ENCODE measurements around the gene EDA. TPM values are rescaled to one million over a fixed set of nuclear protein-coding genes. Genes with fewer than 3 reads are reported as not detected.

Gene EDA
- total and polyA plus RNA-seq, 2 donors, result 0.76 to 1.5 TPM

DNA sequence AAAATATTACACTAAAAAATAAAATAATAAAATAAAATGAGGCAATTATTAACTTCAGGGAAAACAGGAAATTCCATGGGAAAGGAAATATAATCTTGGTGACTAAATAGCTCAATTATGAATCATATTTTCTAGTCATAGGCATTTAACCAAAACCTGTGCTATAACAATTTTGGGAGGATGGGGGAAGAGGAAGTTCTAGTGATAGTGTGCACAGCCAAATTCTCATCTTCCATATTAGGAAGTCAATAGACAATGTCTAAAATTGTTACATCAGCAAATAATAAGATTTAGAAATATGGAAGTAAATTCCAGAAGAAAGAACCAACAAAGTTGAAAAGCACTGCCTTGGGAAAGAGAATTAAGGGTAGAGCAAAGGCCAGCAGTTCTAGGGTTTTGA lies 431.1 kb downstream of the EDA start:
- no peaks in the 10 kb centered on the region for H3K9me3 ChIP-seq (ENCODE audit: control insufficient read depth in 2 of 2, insufficient read depth in 1 of 2, low read length in 1 of 2)
- DNase-seq (ENCODE audit: low read depth in 6 of 9, low spot score in 9 of 9), result no peak
- H3K27me3 ChIP-seq (ENCODE audit: control insufficient read depth in 2 of 2, insufficient read depth in 1 of 2, low read length in 1 of 2), result no peaks in the 10 kb centered on the region
- H3K36me3 ChIP-seq (ENCODE audit: control insufficient read depth in 2 of 2, insufficient read depth in 2 of 2, low read length in 1 of 2), result no peaks in the 10 kb centered on the region
- H3K4me1 ChIP-seq (ENCODE audit: control insufficient read depth in 2 of 2, insufficient read depth in 2 of 2, low read length in 2 of 2), result no peaks in the 10 kb centered on the region
- no peak overlapping the region for H3K27ac ChIP-seq (ENCODE audit: low read depth in 1 of 2, low read length in 1 of 2)
- H3K4me3 ChIP-seq (ENCODE audit: low read length in 2 of 2), result no peak overlapping the region

DNA sequence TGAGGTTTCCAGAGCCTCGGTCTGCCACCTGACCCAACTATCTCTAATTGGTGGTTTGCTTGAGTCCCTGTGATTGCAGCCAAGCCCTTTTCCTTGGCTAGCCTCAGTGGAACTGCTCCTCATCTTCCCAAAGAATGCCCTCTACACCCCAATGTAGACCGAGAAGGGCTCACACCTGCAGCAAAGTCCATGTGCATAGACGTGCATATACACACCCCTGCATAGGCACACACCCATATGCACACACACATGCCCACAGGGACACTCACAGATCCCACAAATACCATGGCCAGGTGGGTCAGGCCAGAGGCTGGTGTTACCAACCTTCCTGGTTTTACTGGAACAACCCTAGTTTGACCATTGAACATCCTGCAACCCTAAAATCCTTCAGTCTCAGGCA lies 433.5 kb downstream of the EDA start:
- H3K36me3 ChIP-seq (ENCODE audit: control insufficient read depth in 2 of 2, insufficient read depth in 2 of 2, low read length in 1 of 2), result no peaks in the 10 kb centered on the region
- no peak overlapping the region for H3K4me3 ChIP-seq (ENCODE audit: low read length in 2 of 2)
- 93% methylated on average over 3 of the region's 3 CpGs for WGBS
- H3K27me3 ChIP-seq (ENCODE audit: control insufficient read depth in 2 of 2, insufficient read depth in 1 of 2, low read length in 1 of 2), result no peaks in the 10 kb centered on the region
- no peak overlapping the region for H3K27ac ChIP-seq (ENCODE audit: low read depth in 1 of 2, low read length in 1 of 2)
- no peaks in the 10 kb centered on the region for H3K9me3 ChIP-seq (ENCODE audit: control insufficient read depth in 2 of 2, insufficient read depth in 1 of 2, low read length in 1 of 2)
- no peaks in the 10 kb centered on the region for H3K4me1 ChIP-seq (ENCODE audit: control insufficient read depth in 2 of 2, insufficient read depth in 2 of 2, low read length in 2 of 2)
- no peak for DNase-seq (ENCODE audit: low read depth in 6 of 9, low spot score in 9 of 9)

DNA sequence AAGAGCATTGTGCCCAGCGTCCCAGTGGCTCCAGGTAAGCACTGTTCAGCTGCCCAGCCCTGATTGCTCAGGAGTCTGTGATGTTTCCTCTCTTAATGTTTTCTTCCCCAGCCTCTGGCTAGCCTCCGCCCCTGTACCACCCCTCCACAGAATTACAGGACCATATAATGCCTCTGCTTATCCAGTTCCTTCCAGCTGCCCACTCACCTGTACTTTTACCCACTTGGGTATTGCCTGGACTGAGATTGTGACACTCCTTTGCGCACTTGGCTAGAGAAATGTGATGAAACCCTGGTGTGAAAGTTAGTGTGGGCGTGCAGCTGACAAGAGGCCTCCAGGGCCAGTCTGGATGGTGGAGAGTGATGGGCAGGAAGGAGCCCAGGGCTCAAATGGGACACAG lies 434.0 kb downstream of the EDA start, which contains the start of gene AWAT2:
TSS of gene AWAT2 (minus strand) at position 14 of the 400 bp plus-strand sequence. CDS start at position 8, 6 bp downstream.
- no peak for DNase-seq (ENCODE audit: low read depth in 6 of 9, low spot score in 9 of 9)
- Histone ChIP-seq H3K27ac (ENCODE audit: low read depth in 1 of 2, low read length in 1 of 2) (no peak within 1 kb of the TSS), H3K27me3 (ENCODE audit: control insufficient read depth in 2 of 2, insufficient read depth in 1 of 2, low read length in 1 of 2) (no peaks in the 10 kb centered on the region), H3K9me3 (ENCODE audit: control insufficient read depth in 2 of 2, insufficient read depth in 1 of 2, low read length in 1 of 2) (no peaks in the 10 kb centered on the region), H3K4me3 (ENCODE audit: low read length in 2 of 2) (no peak within 1 kb of the TSS), H3K36me3 (ENCODE audit: control insufficient read depth in 2 of 2, insufficient read depth in 2 of 2, low read length in 1 of 2) (no peaks in the 10 kb centered on the region), H3K4me1 (ENCODE audit: control insufficient read depth in 2 of 2, insufficient read depth in 2 of 2, low read length in 2 of 2) (no peaks in the 10 kb centered on the region)
- WGBS, result 89% methylated on average over 4 of the region's 4 CpGs

DNA sequence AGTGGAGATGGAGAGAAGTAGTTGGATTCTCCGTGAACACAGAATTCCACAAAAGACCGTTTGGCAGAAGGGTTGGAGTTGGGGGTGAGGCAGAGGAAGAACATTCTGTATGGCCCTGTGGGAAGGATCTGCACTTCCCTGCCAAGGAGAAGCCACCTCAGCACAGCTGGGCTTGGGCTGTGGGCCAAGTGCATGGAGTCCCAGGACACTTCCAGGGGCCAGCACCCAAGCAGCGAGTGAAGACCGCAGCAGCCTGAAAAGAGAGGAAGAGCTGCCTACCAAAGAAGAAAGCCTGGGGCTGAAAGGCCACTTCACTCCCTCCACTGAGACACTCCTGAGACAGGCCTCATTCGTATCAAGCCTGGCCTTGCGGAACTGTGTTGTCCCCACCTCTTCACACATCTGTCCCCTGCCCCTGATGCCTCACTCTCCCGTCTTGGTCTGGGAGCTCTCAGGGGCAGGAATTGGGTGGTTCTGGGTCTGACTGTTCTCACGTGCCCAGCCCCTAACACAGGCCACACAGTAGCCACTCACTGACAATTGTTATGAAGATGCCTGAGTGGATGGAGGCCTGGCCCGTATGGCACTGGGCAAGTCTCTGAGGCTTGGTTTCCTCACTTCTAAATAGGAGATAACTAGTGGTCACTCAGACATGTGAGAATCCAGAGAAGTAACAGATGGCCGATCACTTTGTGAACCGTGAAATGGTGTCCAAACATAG lies 437.1 kb downstream of the EDA start:
- no peaks in the 10 kb centered on the region for H3K36me3 ChIP-seq (ENCODE audit: control insufficient read depth in 2 of 2, insufficient read depth in 2 of 2, low read length in 1 of 2)
- DNase-seq (ENCODE audit: low read depth in 6 of 9, low spot score in 9 of 9), result no peak
- no peaks in the 10 kb centered on the region for H3K27me3 ChIP-seq (ENCODE audit: control insufficient read depth in 2 of 2, insufficient read depth in 1 of 2, low read length in 1 of 2)
- WGBS, result 93% methylated on average over 11 of the region's 11 CpGs
- no peaks in the 10 kb centered on the region for H3K9me3 ChIP-seq (ENCODE audit: control insufficient read depth in 2 of 2, insufficient read depth in 1 of 2, low read length in 1 of 2)
- no peaks in the 10 kb centered on the region for H3K4me1 ChIP-seq (ENCODE audit: control insufficient read depth in 2 of 2, insufficient read depth in 2 of 2, low read length in 2 of 2)
- H3K4me3 ChIP-seq (ENCODE audit: low read length in 2 of 2), result no peak overlapping the region
- H3K27ac ChIP-seq (ENCODE audit: low read depth in 1 of 2, low read length in 1 of 2), result no peak overlapping the region

DNA sequence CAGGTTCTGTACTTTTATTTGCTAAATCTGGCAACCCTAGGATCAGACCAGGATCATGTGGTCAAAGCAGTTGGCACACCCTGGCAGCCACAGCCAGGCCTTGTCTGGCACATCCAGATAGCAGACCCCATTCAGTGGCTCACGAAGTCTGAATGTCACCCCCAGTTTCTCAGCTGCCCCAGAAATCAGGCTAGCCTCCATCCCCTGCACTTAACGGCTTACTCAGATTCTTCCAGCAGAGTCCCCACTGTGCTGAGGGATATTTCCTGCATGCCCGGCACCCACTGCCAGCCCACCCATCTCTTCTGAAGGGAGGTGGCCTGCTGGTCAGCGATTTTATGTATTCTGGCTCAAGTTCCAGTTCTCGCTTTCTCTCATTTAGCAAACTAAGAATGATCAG lies 438.5 kb downstream of the EDA start:
- Histone ChIP-seq H3K36me3 (ENCODE audit: control insufficient read depth in 2 of 2, insufficient read depth in 2 of 2, low read length in 1 of 2) (no peaks in the 10 kb centered on the region), H3K4me3 (ENCODE audit: low read length in 2 of 2) (no peak overlapping the region), H3K27ac (ENCODE audit: low read depth in 1 of 2, low read length in 1 of 2) (no peak overlapping the region), H3K4me1 (ENCODE audit: control insufficient read depth in 2 of 2, insufficient read depth in 2 of 2, low read length in 2 of 2) (no peaks in the 10 kb centered on the region), H3K9me3 (ENCODE audit: control insufficient read depth in 2 of 2, insufficient read depth in 1 of 2, low read length in 1 of 2) (no peaks in the 10 kb centered on the region), H3K27me3 (ENCODE audit: control insufficient read depth in 2 of 2, insufficient read depth in 1 of 2, low read length in 1 of 2) (no peaks in the 10 kb centered on the region)
- 94% methylated on average over 5 of the region's 5 CpGs for WGBS
- DNase-seq (ENCODE audit: low read depth in 6 of 9, low spot score in 9 of 9), result no peak

DNA sequence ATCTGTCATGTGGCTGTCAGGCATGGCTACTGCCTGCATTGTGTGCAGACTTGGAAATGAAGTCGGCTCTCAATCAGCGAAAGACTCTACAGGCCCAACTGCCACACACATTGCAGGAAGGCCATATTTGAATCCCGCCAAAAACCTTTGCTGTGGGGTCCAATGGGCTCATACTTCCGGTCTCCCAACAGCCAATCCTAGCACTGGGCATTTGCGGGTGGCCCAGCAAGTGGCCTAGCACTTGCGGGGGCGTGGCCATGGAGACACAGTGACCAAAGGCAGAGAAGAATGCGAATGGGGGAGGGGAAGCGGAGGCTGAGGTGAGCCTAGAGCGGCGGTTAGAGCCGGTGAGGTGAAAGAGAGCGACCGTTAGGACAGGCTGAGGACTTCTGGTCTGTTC lies 446.2 kb downstream of the EDA start, which contains the start of gene OTUD6A:
TSS of gene OTUD6A (plus strand) at position 382 of the 400 bp plus-strand sequence. CDS start 68 bp downstream, outside the sequence.
- Histone ChIP-seq H3K4me1 (ENCODE audit: control insufficient read depth in 2 of 2, insufficient read depth in 2 of 2, low read length in 2 of 2) (no peaks in the 10 kb centered on the region), H3K9me3 (ENCODE audit: control insufficient read depth in 2 of 2, insufficient read depth in 1 of 2, low read length in 1 of 2) (peaks cover 0 to 9% of the 10 kb centered on the region in 2 donors), H3K36me3 (ENCODE audit: control insufficient read depth in 2 of 2, insufficient read depth in 2 of 2, low read length in 1 of 2) (no peaks in the 10 kb centered on the region), H3K4me3 (ENCODE audit: low read length in 2 of 2) (no peak within 1 kb of the TSS), H3K27me3 (ENCODE audit: control insufficient read depth in 2 of 2, insufficient read depth in 1 of 2, low read length in 1 of 2) (no peaks in the 10 kb centered on the region), H3K27ac (ENCODE audit: low read depth in 1 of 2, low read length in 1 of 2) (no peak within 1 kb of the TSS)
- 96% methylated on average over 14 of the region's 14 CpGs for WGBS
- no peak for DNase-seq (ENCODE audit: low read depth in 6 of 9, low spot score in 9 of 9)

DNA sequence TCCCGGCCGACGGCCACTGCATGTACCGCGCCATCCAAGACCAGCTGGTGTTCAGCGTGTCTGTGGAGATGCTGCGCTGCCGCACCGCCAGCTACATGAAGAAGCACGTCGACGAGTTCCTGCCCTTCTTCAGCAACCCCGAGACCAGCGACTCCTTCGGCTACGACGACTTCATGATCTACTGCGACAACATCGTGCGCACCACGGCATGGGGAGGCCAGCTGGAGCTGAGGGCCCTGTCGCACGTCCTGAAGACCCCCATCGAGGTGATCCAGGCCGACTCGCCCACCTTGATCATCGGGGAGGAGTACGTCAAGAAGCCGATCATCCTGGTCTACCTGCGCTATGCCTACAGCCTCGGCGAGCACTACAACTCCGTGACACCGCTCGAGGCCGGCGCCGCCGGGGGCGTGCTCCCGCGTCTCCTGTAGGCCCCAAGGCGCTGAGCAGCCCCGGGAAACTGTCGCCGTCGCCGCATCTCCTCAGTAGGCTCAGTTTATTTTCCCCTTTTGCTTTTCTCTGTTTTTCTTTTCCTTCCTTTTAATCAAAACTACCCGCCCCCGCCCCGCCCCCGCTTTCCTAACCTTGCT lies 447.1 kb downstream of the EDA start:
- H3K36me3 ChIP-seq (ENCODE audit: control insufficient read depth in 2 of 2, insufficient read depth in 2 of 2, low read length in 1 of 2), result no peaks in the 10 kb centered on the region
- no peak overlapping the region for H3K27ac ChIP-seq (ENCODE audit: low read depth in 1 of 2, low read length in 1 of 2)
- H3K4me3 ChIP-seq (ENCODE audit: low read length in 2 of 2), result no peak overlapping the region
- H3K27me3 ChIP-seq (ENCODE audit: control insufficient read depth in 2 of 2, insufficient read depth in 1 of 2, low read length in 1 of 2), result no peaks in the 10 kb centered on the region
- H3K9me3 ChIP-seq (ENCODE audit: control insufficient read depth in 2 of 2, insufficient read depth in 1 of 2, low read length in 1 of 2), result peaks cover 0 to 9% of the 10 kb centered on the region in 2 donors
- no peak for DNase-seq (ENCODE audit: low read depth in 6 of 9, low spot score in 9 of 9)
- no peaks in the 10 kb centered on the region for H3K4me1 ChIP-seq (ENCODE audit: control insufficient read depth in 2 of 2, insufficient read depth in 2 of 2, low read length in 2 of 2)
- 97% methylated on average over 52 of the region's 52 CpGs for WGBS

DNA sequence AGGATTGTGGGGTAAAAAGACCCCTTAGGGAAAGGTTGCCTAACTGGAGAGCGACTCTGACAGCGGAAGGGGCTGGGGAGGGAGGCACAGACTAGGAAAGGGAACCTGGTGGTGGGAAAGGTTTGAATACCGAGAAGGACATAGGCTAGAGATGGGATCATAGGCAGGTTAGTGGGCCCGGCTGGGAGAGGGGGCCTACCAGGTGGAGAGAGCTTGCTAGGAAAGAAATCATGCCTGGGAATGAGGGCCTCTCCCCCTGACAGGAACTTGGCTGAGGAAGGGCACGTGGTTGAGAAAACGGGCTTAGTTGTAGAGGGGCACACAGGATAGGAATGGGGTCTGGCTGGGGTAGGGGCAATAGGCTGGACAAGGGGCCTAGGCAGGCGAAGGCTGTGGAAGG lies 450.7 kb downstream of the EDA start:
- no peaks in the 10 kb centered on the region for H3K4me1 ChIP-seq (ENCODE audit: control insufficient read depth in 2 of 2, insufficient read depth in 2 of 2, low read length in 2 of 2)
- no peaks in the 10 kb centered on the region for H3K36me3 ChIP-seq (ENCODE audit: control insufficient read depth in 2 of 2, insufficient read depth in 2 of 2, low read length in 1 of 2)
- no peak overlapping the region for H3K27ac ChIP-seq (ENCODE audit: low read depth in 1 of 2, low read length in 1 of 2)
- H3K27me3 ChIP-seq (ENCODE audit: control insufficient read depth in 2 of 2, insufficient read depth in 1 of 2, low read length in 1 of 2), result no peaks in the 10 kb centered on the region
- H3K4me3 ChIP-seq (ENCODE audit: low read length in 2 of 2), result no peak overlapping the region
- peaks cover 0 to 9% of the 10 kb centered on the region in 2 donors for H3K9me3 ChIP-seq (ENCODE audit: control insufficient read depth in 2 of 2, insufficient read depth in 1 of 2, low read length in 1 of 2)
- no peak for DNase-seq (ENCODE audit: low read depth in 6 of 9, low spot score in 9 of 9)
- WGBS, result 96% methylated on average over 7 of the region's 7 CpGs

DNA sequence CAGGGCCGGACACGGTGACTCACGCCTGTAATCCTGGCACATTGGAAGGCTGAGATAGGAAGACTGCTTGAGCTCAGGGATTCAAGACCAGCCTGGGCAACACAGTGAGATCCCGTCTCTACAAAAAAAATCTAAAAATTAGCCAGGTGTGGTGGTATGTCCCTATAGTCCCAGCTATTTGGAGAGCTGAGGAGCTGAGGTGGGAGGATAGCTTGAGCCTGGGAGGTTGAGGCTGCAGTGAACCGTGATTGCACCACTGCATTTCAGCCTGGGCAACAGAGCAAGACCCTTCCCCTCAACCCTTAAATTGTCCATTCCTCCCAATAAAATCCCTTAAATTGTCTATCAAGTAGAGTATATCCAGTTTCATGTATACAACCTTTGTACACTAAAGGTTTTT lies 463.4 kb downstream of the EDA start:
- H3K27me3 ChIP-seq (ENCODE audit: control insufficient read depth in 2 of 2, insufficient read depth in 1 of 2, low read length in 1 of 2), result no peaks in the 10 kb centered on the region
- DNase-seq (ENCODE audit: low read depth in 6 of 9, low spot score in 9 of 9), result no peak
- over 99% methylated on average over 5 of the region's 5 CpGs for WGBS
- no peaks in the 10 kb centered on the region for H3K9me3 ChIP-seq (ENCODE audit: control insufficient read depth in 2 of 2, insufficient read depth in 1 of 2, low read length in 1 of 2)
- H3K4me3 ChIP-seq (ENCODE audit: low read length in 2 of 2), result no peak overlapping the region
- no peaks in the 10 kb centered on the region for H3K36me3 ChIP-seq (ENCODE audit: control insufficient read depth in 2 of 2, insufficient read depth in 2 of 2, low read length in 1 of 2)
- H3K27ac ChIP-seq (ENCODE audit: low read depth in 1 of 2, low read length in 1 of 2), result no peak overlapping the region
- no peaks in the 10 kb centered on the region for H3K4me1 ChIP-seq (ENCODE audit: control insufficient read depth in 2 of 2, insufficient read depth in 2 of 2, low read length in 2 of 2)
